ENCODE data around the gene CDH22.

Gene CDH22, protein sequence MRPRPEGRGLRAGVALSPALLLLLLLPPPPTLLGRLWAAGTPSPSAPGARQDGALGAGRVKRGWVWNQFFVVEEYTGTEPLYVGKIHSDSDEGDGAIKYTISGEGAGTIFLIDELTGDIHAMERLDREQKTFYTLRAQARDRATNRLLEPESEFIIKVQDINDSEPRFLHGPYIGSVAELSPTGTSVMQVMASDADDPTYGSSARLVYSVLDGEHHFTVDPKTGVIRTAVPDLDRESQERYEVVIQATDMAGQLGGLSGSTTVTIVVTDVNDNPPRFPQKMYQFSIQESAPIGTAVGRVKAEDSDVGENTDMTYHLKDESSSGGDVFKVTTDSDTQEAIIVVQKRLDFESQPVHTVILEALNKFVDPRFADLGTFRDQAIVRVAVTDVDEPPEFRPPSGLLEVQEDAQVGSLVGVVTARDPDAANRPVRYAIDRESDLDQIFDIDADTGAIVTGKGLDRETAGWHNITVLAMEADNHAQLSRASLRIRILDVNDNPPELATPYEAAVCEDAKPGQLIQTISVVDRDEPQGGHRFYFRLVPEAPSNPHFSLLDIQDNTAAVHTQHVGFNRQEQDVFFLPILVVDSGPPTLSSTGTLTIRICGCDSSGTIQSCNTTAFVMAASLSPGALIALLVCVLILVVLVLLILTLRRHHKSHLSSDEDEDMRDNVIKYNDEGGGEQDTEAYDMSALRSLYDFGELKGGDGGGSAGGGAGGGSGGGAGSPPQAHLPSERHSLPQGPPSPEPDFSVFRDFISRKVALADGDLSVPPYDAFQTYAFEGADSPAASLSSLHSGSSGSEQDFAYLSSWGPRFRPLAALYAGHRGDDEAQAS

DNA sequence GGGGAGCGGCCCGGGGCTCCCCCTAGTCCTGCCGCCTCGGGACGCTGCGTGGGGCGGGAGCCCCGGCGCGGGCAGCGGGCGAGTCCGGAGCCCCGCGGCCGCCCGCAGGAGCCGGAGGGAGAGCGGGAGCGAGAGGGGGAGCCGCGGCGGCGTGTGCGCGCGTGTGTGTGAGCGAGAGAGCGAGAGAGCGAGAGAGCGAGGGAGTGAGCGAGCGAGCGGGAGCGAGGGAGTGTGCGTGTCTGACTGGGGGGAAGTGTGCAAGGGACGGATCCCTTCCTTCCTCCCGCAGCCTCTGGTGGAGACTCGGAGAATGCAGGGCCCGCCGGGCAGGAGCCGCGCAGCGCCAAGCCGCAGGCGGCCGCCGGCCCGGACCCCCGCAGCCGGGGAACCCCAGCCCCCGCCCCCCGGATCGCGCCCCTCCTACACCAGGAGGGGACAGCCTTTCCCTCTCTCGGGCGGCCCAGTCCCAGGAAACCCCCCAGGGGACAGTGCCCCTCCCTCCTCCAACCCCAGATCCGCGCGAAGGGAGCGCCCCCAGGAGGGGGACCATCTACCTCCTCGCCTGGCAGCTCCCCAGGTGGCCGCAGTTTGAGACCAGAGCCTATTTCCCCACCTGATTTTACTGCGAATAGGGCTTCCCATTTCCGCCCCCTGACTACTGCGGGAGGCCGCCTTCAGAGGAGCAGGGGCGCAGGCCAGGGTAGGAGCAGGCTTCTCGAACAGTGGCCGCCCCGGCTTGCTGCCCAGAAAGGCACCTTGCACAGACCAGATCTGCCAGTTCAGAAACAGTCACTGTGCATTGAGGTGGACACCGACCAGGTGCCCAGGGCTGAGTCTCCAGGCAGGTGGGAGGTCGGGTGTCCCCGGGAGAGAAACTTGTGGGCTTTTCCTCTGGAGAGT, at the start of gene CDH22:
Gene CDH22 (minus strand): TSS at position 241 of the 900 bp plus-strand sequence. CDS start 57,204 bp downstream, outside the sequence.
- peak in 1 of 2 donors; percentile 7 for DNase-seq (ENCODE audit: low read depth in 1 of 2, low spot score in 1 of 2)

DNA sequence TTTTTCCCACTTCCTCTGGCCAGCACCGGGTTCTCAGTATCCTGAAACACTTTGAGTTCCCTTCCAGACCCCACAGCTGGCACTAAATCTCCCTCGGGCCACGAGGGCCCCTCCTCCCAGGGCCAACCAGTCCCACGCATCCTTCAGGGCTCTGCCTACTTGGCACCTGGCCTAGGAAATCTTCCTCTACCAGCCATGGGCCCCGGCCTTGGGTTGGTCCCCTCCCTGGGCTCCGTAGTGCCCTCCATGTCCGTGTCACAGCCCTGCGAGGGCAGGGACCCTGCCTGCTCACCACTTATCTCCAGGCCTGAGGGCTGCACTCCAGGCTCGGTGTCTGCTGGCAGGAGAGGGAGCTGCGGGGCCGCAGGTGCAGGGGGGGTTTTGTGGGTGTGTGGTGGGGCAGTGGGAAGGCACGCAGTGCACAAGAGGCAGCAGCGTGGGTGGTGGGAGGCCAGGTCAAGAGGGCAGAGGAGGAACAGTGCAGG, 48.8 kb upstream of the CDH22 start:
- no peak for DNase-seq (ENCODE audit: low read depth in 1 of 2, low spot score in 1 of 2)

DNA sequence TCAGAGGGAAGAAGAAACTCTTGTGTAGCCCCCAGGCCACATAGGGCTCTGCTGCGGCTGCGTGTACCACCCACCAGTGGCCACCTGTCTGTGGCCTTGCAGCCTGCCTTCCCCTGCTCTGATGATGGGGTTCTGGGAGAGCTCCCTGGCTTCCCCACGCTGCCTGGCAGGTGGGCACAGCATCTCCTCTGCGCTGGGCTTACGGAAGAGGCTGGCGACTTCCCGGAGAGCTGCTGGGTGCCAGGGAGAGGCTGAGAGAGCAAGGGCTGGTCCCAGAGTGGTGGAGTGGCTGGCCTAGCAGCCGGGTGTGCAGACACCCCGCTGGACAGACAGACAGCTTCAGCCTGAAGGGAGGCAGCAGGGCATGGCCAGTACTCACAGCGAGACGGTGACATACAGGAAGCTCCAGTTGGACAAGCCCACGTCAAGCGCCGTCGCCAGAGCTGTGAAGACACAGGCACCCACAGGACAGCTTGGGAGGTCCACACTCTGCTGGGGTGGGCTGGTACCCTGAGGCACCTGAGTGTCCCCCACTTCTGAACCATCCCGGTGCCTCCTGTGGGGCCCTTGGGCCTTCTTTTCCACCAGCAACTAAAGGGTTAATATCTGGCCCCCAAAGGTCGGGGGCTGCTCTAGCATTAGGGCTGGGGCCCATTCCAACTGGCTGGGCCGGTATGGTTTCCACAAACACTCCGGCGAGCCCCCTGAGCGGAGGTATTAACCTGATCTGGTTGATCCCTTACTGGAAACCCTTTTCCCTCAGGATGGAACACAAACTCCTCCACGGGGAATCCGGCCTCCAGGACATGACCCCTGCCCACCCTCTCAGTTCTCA, 48.1 kb upstream of the CDH22 start:
- no peak for DNase-seq (ENCODE audit: low read depth in 1 of 2, low spot score in 1 of 2)

DNA sequence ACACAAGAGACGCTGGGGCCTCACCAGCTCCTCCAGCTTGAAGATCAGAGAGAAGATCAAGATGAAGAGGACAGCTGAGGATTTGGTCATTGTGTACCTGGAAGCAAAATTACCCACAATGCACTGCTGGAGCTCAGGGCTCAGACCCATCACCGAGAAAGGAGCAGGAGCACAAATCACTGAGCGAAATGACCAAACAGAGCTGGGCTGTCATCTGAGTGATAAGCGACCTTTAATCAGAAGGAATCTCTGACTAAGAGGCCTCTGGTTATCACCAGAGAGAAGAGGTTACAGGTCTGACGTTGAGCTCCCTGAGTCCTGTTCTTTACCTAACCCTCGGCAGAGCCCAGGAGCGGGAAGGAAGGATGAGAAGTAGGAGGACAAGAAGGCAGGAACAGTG, 47.5 kb upstream of the CDH22 start:
- no peak for DNase-seq (ENCODE audit: low read depth in 1 of 2, low spot score in 1 of 2)

- no peak for DNase-seq (ENCODE audit: low read depth in 1 of 2, low spot score in 1 of 2)
Observed at GRCh38 chr20:46354920-46355654, 46.8 kb upstream of the CDH22 start.

GRCh38 chr20:46354207-46354555, 45.9 kb upstream of the CDH22 start:
- DNase-seq (ENCODE audit: low read depth in 1 of 2, low spot score in 1 of 2): no peak

DNA sequence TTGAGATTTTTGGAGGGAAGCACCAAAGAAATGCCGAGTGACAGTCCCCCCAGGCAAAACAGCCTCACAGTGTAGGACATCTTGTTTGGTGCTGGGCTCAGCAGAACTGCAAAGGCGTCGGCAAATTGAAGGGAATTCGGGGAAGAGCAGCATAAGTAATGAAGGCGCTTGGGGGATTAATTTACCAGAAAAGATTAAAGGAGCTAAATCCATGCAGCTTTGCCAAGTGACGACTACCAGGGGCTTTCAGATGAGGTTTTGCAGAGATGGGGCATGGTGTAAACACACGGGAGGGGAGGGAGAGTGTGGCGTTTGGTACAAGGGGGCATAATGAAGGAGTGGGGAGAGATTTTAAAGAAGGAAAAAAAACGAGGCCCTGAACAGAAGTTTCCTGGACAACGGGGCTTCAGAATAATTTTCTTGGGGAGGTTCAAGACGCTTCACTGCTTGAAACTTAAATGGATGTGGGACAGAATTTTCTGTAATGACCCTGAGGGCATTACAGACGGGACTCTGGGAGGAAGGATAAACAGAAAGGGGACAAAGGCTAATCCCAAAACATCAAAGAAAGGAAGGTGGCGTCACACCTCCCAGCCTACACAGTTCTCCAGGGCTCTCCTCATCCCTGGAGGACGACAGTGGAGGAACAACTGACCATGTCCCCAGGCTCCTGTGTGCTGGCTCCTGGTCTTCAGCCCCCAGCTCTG, 45.4 kb upstream of the CDH22 start:
- DNase-seq (ENCODE audit: low read depth in 1 of 2, low spot score in 1 of 2): no peak

- DNase-seq (ENCODE audit: low read depth in 1 of 2, low spot score in 1 of 2): no peak
Observed at GRCh38 chr20:46352370-46352938, 44.2 kb upstream of the CDH22 start.

GRCh38 chr20:46351357-46352058, 43.2 kb upstream of the CDH22 start:
- no peak for DNase-seq (ENCODE audit: low read depth in 1 of 2, low spot score in 1 of 2)

- DNase-seq (ENCODE audit: low read depth in 1 of 2, low spot score in 1 of 2): no peak
Observed at GRCh38 chr20:46350986-46351267, 42.6 kb upstream of the CDH22 start.

DNA sequence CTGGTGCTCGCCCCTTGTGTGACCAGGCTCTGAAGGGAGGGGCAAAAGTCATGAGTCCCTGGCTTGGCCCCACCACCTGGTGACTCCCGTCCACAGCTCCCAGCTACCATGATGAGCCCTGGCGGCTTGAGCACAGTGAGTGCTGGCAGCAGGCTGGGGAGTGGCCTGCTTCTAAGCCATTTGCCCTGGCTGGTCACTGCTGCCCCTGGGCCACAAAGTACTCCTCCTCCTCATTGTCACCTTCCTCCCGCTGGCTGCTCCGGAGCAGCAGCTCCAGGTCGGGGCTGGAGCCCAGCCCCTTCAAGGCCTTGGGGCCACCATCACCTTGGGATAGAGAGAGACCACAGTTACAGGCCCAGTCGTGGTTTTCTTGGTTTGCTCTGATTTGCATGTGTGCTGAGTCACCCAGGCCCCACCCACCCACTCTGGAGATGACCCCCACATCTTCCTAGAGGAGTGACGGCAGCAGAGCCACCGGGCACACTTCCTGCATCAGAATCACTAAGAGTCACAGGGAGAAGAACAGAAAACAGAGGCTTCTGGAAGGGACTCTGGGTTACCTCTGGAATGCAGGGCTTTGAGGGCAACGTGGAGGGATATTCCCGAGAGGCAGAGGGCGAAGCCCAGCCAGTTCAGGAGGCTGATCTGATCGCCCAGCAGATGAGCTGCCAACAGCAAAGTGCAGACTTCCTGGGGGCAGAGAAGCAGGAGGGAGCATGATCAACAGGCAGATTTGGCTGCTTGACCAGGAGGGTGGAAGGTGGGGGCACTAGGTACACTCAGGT, 42.1 kb upstream of the CDH22 start:
- DNase-seq (ENCODE audit: low read depth in 1 of 2, low spot score in 1 of 2): no peak

DNA sequence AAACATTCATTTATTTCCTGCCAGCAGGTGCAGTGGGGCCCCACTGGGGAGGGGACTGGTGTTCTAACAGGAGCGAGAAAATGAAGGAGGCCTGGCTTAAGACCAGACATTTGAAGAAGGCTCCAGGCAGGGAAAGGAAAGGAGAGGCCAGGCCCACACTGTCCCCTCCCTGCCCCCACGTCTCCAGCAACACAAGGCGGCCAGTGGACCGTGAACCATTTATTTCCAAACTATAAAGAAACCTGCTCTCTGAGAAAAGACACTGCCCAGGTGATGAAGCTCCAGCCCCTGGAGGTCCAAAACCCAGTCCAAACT, 41.4 kb upstream of the CDH22 start:
- DNase-seq (ENCODE audit: low read depth in 1 of 2, low spot score in 1 of 2): no peak

DNA sequence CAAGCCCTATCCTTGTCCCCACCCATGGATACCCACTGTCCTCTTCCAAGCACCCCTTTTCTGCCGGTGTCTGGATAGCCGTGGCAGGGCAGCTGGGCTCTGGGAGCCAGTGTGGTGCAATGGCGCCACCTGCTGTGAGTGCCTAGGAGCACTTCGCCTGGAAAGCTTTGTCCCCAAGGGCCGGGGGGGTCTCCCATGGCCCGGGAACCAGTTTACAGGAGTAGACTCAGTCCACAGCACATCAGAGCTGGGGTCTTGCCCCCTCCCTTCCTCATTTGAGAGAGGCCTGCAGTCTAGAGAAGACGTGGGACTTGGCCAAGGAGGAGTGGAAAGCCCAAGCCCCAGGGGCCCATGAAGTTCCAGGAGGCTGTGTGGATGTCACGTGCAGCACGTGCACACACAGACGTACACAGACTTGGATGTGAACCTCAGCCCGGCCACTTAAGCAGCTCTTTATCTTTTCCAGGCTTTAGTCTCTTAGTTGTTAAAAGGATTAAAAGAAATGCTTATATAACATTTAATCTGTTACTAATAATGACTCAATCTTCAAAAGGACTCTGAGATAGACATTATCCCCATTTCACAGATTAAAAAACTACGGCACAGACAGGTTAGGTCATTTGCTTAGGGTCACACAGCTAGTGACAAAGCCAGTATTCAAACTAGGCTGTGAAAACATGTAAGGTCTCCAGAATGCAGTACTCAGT, 40.9 kb upstream of the CDH22 start:
- peak in 1 of 2 donors; percentile 32 for DNase-seq (ENCODE audit: low read depth in 1 of 2, low spot score in 1 of 2)

DNA sequence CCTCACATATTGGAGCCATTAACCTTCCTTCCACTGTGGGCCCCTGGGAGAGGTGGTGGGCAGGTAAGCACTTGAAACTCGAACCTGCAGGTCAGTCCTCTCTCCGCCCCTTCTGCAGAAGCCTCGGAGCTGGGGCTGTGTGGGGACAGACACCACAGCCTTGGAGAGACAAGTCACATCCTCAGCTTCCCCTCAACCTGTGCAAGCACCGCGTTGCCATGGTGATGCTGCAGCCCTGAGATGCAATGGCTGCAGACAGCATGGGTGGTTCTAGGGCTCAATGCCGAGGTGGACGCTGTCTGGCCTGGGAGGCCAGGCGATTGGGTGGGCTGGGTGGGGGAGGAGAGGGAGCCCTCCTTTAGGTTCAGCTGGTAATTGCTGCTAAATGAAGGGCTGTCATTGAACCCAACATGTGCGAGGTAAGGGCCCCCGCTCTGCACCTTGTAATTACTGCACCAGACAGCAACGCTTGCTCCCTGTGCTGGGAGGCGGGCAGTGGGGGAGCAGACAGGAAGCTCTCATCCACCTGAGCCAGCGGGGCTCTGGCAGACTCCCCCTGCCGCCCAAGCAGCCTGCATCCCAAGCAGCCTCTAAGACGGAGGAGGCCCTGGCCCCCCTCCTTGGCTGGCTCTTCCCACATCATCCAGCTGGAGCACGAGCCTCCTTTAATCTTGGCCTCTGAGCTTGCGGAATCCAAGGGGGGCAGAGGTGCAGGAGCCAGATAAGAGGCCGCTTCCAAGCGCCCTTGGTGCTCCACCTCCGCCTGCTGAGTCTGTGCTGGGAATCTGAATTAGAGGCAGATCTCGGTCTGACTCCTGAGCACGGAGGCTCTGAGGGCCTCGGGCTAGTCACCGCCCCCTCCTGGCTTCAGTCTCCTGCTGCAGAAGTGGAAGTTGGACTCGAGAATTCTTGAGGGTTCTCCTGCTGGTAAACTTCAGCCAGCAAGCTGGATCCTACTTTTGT, 39.8 kb upstream of the CDH22 start:
- DNase-seq (ENCODE audit: low read depth in 1 of 2, low spot score in 1 of 2): no peak

- no peak for DNase-seq (ENCODE audit: low read depth in 1 of 2, low spot score in 1 of 2)
Observed at GRCh38 chr20:46346770-46347169, 38.5 kb upstream of the CDH22 start.

Measured in activated CD4-positive, alpha-beta T cell treated with anti-CD3 and anti-CD28 coated beads, Interleukin-2, amount 50 U/mL, for 24 hours (primary cell).